DOHH2 (cell line): Measurements from ENCODE around the gene IL12RB2.

ENCODE experiments used
- H3F3A ChIP-seq: fragments of 200-600 bp; sonication (generic), shearing (Covaris generic); 2 replicates; pipeline ENCODE4 v1.6.0; 2016; ENCODE audit warnings: antibody characterized with exemption, mild to moderate bottlenecking; ENCODE audit not compliant: control insufficient read depth, insufficient read depth
- H3K27ac ChIP-seq: fragments of 200-600 bp; sonication (generic); 2 replicates; pipeline ENCODE4 v1.5.1; 2014; ENCODE audit warnings: low read depth, mild to moderate bottlenecking, low read length, moderate library complexity
- H3K27me3 ChIP-seq: fragments of 200-600 bp; sonication (generic); 2 replicates; pipeline ENCODE4 v1.6.1; 2014; ENCODE audit warnings: mild to moderate bottlenecking, low read length, mixed read lengths; ENCODE audit not compliant: control insufficient read depth
- H3K36me3 ChIP-seq: fragments of 200-600 bp; sonication (generic); 2 replicates; pipeline ENCODE4 v1.6.1; 2014; ENCODE audit warnings: mild to moderate bottlenecking, low read length, moderate library complexity, mixed read lengths; ENCODE audit not compliant: control insufficient read depth
- H3K4me1 ChIP-seq: fragments of 200-600 bp; sonication (generic); 2 replicates; pipeline ENCODE4 v1.6.1; 2014; ENCODE audit warnings: mild to moderate bottlenecking, low read length, mixed read lengths; ENCODE audit not compliant: control insufficient read depth
- H3K4me2 ChIP-seq: fragments of 200-600 bp; sonication (generic); 2 replicates; pipeline ENCODE4 v1.6.0; 2014; ENCODE audit warnings: mild to moderate bottlenecking, low read length, moderate library complexity
- H3K4me3 ChIP-seq: fragments of 200-600 bp; sonication (generic); 2 replicates; pipeline ENCODE4 v1.5.1; 2014; ENCODE audit warnings: mild to moderate bottlenecking, low read length, mixed read lengths
- H3K79me2 ChIP-seq: fragments of 200-600 bp; sonication (generic); 2 replicates; pipeline ENCODE4 v1.6.1; 2014; ENCODE audit warnings: mild to moderate bottlenecking, low read length, mixed read lengths; ENCODE audit not compliant: control insufficient read depth
- H3K9me2 ChIP-seq: fragments of 200-600 bp; sonication (generic); replicated peaks from 2 replicates; pipeline ENCODE4 v1.6.1; 2014; ENCODE audit warnings: mild to moderate bottlenecking, low read length, mixed read lengths; ENCODE audit not compliant: control insufficient read depth
- H3K9me3 ChIP-seq: fragments of 200-600 bp; sonication (generic); 2 replicates; pipeline ENCODE4 v1.6.1; 2014; ENCODE audit warnings: antibody characterized with exemption, low read length, mixed read lengths; ENCODE audit not compliant: control insufficient read depth, insufficient read depth
- H4K20me1 ChIP-seq: fragments of 200-600 bp; sonication (generic); 2 replicates; pipeline ENCODE4 v1.6.0; 2014; ENCODE audit warnings: low read depth, mild to moderate bottlenecking, antibody characterized with exemption, low read length, moderate library complexity; ENCODE audit not compliant: control insufficient read depth, insufficient read depth
- EZH2phosphoT487 ChIP-seq: fragments of 200-600 bp; sonication (generic); IDR thresholded peaks from 2 replicates; pipeline ENCODE4 v1.6.1; 2017; ENCODE audit warnings: borderline replicate concordance, mild to moderate bottlenecking, antibody characterized with exemption, low read length, moderate library complexity, mixed read lengths
- TF ChIP-seq, protein P1 (sequence below): fragments of 200-600 bp; sonication (generic); IDR thresholded peaks from one replicate; pipeline ENCODE4 v1.5.1; 2014; ENCODE audit warnings: antibody characterized with exemption, mild to moderate bottlenecking, low read depth, low read length; ENCODE audit not compliant: poor library complexity, severe bottlenecking

Gene IL12RB2

DNA sequence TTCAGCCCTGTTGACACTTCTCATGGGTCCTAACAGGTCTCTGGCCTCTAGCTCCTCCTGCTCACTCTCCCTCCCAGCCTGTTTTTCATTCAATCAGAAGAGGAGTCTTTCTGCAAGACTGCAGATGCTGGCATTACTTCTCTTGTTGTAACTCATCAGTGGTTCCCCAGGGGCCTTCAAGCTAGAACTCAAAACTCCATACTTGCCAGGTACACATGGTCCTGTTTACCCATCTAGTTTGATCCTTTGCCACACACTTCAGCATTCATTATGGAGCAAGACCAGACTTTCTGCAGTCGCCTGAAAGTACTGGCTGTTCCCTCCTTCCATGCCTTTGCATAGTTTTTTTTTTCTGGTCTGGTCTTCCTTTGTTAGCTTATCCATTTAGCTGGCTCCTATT, 74.6 kb downstream of the IL12RB2 start:
- Histone ChIP-seq H4K20me1 (no peaks in the 10 kb centered on the region), H3K9me2 (no peaks in the 10 kb centered on the region), H3K27ac (no peak overlapping the region), H3K36me3 (no peaks in the 10 kb centered on the region), H3K79me2 (no peaks in the 10 kb centered on the region), H3K4me1 (no peaks in the 10 kb centered on the region), H3F3A (no peaks in the 10 kb centered on the region), H3K4me2 (no peak overlapping the region), H3K9me3 (peaks cover 23% of the 10 kb centered on the region; the same call in 1 of the 2 replicates), H3K4me3 (no peak overlapping the region), H3K27me3 (no peaks in the 10 kb centered on the region)
- TF ChIP-seq EZH2phosphoT487: no peak
- TF ChIP-seq, protein P1, sequence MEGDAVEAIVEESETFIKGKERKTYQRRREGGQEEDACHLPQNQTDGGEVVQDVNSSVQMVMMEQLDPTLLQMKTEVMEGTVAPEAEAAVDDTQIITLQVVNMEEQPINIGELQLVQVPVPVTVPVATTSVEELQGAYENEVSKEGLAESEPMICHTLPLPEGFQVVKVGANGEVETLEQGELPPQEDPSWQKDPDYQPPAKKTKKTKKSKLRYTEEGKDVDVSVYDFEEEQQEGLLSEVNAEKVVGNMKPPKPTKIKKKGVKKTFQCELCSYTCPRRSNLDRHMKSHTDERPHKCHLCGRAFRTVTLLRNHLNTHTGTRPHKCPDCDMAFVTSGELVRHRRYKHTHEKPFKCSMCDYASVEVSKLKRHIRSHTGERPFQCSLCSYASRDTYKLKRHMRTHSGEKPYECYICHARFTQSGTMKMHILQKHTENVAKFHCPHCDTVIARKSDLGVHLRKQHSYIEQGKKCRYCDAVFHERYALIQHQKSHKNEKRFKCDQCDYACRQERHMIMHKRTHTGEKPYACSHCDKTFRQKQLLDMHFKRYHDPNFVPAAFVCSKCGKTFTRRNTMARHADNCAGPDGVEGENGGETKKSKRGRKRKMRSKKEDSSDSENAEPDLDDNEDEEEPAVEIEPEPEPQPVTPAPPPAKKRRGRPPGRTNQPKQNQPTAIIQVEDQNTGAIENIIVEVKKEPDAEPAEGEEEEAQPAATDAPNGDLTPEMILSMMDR: no peak

DNA sequence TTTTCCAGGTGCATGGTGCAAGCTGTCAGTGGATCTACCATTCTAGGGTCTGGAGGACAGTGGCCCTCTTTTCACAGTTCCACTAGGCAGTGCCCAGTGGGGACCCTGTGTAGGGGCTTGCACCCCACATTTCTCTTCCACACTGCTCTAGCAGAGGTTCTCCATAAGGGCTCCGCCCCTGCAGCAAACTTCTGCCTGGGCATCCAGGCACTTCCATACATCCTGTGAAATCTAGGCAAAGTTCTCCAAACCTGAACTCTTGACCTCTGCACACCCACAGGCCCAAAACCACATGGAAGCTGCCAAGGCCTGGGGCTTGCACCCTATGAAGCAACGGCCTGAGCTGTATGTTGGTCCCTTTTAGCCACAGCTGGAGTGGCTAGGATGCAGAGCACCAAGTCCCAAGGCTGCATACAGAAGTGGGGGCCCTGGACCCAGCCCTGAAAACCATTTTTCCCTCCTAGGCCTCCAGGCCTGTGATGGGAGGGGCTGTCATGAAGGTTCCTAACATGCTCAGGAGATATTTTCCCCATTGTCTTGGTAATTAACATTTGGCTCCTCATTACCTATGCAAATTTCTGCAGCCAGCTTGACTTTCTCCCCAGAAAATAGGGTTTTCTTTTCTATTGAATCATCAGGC, 76.4 kb downstream of the IL12RB2 start:
- no peak overlapping the region for H3K4me3 ChIP-seq
- no peaks in the 10 kb centered on the region for H3K9me2 ChIP-seq
- no peaks in the 10 kb centered on the region for H3K36me3 ChIP-seq
- no peak overlapping the region for H3K4me2 ChIP-seq
- no peak for TF ChIP-seq EZH2phosphoT487
- TF ChIP-seq, protein P1: no peak
- no peaks in the 10 kb centered on the region for H4K20me1 ChIP-seq
- H3K27me3 ChIP-seq: no peaks in the 10 kb centered on the region
- H3K79me2 ChIP-seq: no peaks in the 10 kb centered on the region
- peaks cover 23% of the 10 kb centered on the region; the same call in 1 of the 2 replicates for H3K9me3 ChIP-seq
- no peak overlapping the region for H3K27ac ChIP-seq
- no peaks in the 10 kb centered on the region for H3K4me1 ChIP-seq
- H3F3A ChIP-seq: no peaks in the 10 kb centered on the region

DNA sequence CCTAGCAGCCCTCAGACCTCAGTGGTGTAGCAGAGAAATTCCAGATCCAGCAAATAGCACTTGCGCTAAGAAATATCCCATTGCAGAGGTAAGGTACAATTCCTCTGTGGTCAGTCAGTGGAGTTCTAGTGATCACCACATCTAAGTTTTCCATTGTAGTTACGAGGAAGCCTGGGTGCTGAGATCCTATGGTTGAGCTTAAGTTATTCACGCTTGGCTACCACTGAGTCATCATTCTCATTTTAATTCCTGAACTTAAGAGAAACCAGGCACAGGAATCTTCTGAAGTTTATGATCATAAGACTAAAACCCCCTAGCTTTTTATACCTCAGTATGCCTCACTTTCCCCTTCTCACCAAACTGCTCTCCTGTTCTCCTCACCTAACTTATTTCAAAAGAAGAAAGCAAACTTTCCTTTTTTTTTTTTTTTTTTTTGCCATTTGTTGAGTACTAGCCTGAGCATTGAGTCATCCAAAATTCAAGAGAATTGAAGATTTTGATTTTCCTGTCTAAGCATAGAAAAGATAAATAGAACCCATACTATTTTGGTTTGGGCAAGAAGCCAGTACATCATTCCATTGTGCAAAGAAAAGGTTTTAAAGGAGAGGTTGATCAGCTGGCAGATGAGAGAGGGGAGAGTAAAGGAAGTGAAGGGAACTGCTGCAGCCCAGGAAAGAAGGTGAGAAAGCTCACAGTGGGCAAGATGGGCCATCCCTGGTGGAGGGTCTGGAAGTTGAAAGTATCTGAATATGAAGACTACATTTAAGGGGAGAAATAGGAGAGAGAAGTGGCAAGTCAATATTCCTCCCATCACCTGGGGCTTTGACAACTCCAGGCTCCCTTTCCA, 82.6 kb downstream of the IL12RB2 start:
- H3K36me3 ChIP-seq: no peaks in the 10 kb centered on the region
- H3K4me2 ChIP-seq: no peak overlapping the region
- no peak overlapping the region for H3K27ac ChIP-seq
- no peaks in the 10 kb centered on the region for H3F3A ChIP-seq
- H3K27me3 ChIP-seq: no peaks in the 10 kb centered on the region
- no peaks in the 10 kb centered on the region for H3K79me2 ChIP-seq
- TF ChIP-seq, protein P1: no peak
- no peak overlapping the region for H3K4me3 ChIP-seq
- H3K4me1 ChIP-seq: no peaks in the 10 kb centered on the region
- H3K9me2 ChIP-seq: no peaks in the 10 kb centered on the region
- H4K20me1 ChIP-seq: no peaks in the 10 kb centered on the region
- H3K9me3 ChIP-seq: peaks cover 4% of the 10 kb centered on the region; the same call in 1 of the 2 replicates
